HT-29 (cell line): ENCODE results near the gene VPS50. TPM values are rescaled to one million over a fixed set of nuclear protein-coding genes. Genes with fewer than 3 reads are reported as not detected.

Experiments
- DNase-seq: peaks from one replicate; pipeline ENCODE4 v3.0.0-alpha.2; 2015; ENCODE audit warnings: low spot score
- total RNA-seq: library from RNA; depleted of rRNA; stranded (reverse); fragments of >200 nt; shearing (Covaris generic); gene quantifications from 2 replicates; pipeline ENCODE4 v1.2.3, GENCODE V29; 2014; rRNA removed

The VPS50 gene, protein sequence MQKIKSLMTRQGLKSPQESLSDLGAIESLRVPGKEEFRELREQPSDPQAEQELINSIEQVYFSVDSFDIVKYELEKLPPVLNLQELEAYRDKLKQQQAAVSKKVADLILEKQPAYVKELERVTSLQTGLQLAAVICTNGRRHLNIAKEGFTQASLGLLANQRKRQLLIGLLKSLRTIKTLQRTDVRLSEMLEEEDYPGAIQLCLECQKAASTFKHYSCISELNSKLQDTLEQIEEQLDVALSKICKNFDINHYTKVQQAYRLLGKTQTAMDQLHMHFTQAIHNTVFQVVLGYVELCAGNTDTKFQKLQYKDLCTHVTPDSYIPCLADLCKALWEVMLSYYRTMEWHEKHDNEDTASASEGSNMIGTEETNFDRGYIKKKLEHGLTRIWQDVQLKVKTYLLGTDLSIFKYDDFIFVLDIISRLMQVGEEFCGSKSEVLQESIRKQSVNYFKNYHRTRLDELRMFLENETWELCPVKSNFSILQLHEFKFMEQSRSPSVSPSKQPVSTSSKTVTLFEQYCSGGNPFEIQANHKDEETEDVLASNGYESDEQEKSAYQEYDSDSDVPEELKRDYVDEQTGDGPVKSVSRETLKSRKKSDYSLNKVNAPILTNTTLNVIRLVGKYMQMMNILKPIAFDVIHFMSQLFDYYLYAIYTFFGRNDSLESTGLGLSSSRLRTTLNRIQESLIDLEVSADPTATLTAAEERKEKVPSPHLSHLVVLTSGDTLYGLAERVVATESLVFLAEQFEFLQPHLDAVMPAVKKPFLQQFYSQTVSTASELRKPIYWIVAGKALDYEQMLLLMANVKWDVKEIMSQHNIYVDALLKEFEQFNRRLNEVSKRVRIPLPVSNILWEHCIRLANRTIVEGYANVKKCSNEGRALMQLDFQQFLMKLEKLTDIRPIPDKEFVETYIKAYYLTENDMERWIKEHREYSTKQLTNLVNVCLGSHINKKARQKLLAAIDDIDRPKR
- 9.3 and 15.9 TPM in 2 replicates for total RNA-seq

DNA sequence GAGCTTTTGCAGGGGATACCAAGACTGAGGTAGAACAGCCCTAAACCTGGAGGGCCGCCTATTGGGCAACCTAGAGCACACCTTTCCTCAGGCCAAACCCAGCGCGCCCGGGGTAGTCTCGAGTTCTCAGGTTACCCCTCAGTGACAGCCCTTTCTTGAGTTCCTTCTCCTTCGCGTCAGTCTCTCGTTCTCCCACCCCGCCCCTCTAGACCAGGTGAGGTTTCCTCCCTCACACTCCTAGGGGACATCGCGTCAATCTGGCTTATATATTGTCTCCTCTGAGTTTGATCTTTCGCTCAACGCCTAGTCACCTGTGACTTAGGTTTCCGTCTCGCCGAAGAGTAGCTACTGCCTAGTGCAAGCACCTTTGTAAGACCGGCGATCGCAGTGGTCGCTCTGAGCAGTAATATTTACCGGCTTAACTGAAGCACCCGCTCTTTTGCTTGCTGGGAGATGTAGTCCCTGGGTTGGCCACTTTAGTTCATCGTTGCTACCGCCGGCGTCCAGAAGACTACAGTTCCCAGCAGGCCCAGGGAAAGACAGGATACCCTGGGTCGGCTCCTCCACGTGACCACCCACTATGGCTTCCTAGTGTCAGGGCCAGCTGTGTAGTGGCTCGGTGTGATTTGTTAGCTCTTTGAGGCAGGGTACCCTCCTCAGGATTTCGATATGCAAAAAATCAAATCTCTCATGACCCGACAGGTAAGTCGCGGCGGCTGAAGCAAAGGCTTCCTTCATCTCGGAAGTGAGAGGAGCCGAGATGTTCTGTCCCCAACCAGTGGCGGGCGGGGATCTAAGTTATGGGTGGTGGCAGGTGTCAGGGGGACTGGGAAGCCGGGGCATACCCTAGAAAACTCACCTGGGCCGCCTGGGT, at the start of gene VPS50:
TSS of gene VPS50 (plus strand) at position 568 of the 874 bp plus-strand sequence. CDS start at position 670, 102 bp downstream.
- peak; percentile 97 for DNase-seq

DNA sequence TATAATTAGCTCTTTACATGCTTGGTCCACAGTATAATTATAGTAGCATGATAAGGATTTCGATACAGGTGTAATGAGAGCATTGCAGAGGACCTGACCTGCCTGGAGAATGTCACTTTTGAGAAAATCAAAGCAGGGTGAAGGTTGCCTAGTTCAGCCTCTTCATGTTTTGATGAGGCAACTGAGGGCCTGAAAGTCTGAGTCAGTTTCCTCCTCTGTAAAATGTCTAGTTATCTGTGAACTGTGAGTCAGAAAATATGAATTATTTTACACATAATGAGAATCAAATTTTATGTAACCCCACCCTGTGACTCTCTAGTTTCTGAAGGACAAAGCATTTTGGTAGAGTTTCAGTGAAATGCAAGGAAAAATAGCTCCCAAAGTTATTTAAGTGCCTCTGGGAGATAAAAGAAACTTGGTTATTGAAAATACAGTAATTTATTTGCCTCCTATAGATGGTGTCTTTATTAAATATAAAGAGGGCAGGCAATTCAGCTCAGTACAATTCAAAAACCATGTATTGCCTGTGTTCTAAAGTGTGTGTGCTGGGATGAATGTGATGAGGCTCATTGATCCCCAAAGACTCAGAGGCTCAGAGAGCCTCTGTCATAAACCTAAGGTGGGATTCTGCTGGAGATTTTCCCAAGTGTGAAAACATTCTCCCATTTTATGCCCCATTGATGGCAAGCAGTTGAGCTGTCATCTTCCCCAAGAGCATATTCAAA, 46.7 kb upstream of the VPS50 start:
- no peak for DNase-seq

DNA sequence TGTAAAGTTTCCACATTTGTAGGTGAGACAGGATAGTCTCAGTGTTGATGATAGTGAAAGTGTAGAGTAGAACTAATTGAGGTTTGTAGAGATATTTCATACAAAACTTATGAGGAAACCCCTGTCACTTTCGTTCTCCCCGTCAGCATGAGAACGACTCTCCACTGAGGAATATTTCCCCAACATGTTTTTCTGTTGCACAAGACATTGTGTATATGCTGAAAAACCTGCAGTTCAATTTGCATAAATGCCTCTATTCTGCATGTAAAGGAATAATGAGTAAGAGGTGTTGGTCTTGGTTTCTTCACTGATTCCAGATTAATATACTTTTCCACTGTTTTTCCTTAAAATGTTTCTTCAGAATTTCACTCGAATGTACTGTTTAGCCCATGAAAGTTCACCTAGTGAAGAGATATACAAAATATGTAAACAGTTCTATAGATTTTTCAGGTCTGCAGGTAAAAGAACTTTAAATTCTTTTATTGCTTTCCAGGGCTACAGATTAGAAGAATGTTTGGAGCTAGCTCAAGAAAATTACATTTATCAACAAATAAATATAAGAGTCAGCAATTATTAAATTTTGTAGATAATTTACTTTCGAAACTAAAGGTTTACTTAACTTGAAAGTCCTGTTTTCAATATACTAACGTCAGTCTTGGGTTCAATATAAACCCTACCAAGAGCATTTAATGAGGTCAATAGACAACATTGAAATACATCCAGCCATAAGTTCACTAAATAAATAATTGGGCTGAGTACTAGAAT, 43.1 kb upstream of the VPS50 start:
- no peak for DNase-seq

DNA sequence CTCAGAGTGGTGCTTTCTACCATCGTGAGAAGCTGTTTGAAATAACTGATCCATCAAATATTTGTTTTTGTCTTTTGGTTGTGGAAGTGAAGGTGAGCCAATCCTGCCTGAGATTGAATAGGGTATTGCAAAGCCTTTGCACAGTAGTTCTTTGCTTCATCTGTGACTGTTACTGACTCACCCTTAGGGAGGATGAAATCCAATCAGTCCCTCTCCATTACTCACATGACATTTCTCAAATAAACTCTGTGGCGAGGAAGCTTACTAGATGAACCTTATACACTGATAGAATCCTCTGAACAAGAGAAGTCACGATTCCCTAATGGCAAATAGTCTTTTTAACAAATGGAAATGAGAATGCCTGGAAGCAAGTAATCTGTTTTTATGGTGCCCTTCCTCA, 37.8 kb upstream of the VPS50 start:
- DNase-seq, result no peak

DNA sequence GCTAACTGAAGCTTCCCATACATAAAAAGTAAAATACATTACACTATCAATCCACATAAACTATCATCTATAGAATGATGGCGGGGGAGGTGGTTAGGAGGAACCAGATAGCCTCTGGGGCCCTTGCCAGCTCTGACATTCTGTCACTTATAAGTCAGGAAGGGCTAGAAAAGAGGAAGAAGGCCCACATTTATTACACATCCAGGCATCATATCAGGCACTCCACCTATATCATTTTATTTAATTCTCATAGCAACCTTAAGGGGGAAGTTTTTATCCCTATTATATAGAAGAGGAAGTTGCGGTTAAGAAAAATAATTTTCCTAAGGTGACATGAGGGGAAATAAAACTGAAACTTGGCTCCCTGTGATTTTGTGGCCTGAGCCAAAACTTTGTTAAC, 35.8 kb upstream of the VPS50 start:
- no peak for DNase-seq

DNA sequence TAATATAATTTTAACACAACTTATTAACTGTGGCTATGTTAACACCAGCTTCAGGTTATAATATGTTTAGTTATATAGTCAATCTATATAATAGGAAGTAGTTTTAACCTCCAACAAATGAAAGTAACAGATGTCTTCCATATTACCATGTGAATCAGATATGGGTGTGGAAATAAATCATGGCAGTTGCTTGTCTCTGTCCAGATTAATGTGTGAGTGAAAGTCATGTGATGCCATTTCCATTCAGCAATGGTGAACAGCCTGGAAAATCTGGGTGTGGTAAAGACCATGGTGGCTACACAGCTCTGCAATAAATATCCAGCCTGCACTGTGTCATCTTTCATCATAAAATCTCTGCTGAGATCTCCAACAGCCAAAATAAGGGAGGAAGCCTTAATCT, 33.7 kb upstream of the VPS50 start:
- no peak for DNase-seq

DNA sequence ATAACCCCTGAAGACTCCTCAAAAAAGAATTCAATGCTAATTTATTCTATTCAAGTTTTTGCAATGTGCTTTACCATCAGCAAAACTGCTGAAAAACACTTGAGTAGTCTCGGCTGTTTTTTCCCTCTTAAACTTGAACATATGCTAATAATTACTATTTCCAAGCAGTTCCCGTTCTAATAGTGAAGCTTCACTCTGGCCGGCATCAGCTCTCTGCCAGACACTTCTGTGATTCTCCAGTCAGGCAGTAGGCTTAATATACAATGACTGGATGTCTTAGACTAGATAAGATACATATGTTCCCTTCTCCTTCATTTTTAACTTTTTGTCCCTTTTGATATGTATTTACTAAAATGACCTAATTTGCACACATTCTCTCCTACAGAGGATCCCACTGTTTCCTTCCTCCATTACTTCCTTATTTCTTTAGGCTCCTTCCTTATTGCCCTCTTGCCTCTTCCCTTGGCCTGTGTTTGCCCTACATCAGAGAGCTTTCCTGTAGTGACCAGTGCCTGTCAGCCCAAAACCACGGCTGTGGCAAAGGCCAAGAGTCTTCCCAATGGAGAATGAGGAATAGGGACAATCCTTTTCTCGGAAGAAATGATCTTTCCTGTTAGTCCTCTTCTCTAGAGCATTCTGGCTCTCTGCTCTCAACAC, 29.4 kb upstream of the VPS50 start:
- DNase-seq, result no peak

DNA sequence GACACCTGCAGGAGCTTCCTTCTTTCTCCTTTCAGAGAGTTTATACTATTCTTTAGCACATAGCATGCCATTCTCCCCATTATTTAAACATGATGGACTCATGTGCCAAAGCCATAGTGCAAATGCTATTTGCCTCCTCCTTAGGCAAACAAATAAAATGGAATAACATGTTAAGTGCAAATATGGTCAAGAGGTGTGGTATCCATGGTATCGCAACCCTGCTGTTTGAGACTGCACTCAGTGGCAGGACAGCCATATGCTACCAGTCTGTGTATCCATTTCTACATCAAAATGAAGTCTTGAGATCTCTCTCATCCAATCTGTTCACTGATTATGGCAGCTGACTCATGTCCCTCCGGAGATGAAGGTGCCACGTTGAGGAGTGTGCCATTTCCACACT, 28.7 kb upstream of the VPS50 start:
- DNase-seq, result peak; percentile 26

DNA sequence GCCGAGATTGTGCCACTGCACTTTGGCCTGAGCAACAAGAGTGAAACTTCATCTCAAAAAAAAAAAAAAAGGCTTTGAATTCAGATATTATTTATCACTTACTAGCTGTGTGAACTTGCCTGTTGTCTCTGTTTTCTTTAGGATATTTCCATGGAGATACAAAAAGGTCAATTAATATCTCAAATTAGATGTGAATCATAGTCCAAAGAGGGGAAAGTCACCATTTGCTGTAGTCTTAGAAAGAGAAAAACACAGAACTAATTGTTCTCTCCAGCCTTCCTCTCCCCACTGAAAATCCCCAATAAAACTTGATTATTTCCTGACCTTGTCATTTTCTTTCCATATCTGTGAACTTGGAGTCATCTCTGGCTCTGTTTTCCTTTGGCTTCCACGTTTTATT, 27.1 kb upstream of the VPS50 start:
- DNase-seq, result no peak

DNA sequence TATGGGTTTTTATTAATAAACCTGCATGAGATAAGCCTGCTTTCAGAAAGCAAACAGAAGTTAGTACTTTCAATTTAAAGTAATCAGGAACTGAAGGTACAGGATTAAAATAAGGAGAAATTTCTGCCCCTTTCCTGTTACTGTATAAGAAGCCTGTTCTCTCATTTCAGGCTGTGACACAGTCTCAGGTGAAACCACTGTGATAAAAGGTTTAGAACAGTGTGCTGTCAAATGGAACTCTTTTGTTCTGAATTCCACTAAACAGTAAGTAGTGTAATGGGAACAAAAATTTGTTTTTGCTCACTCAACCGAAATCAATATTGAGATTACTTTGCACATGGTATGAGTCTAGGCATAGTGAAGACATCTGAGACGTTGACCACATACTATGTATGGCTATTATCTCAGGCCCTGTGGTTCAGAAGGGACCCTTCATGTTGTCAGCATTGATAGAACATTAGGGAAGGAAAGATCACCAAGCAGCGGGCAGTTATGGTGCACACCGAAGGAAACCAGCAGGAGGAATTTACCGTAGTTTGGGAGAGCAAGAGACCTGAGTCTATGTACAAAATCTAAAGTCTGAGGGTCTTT, 20.8 kb upstream of the VPS50 start:
- no peak for DNase-seq

DNA sequence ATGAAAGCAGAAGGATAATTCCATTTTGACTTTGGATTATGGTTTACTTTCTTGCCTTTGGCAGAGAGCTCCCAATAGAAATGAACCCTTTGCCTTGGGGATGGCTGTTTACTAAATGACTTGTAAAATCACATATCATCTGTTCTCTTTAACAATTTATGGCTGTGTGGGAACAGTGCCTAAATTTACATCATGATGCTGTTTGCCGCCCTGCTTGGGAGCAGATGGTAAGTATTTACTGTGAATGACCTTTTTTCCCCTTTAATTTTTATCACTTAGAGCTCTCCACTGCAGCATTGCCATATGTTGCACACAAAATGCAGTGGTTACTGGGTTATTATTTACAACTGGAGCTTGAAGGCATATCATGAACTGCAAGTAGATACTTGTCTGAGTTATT, 19.3 kb upstream of the VPS50 start:
- no peak for DNase-seq

DNA sequence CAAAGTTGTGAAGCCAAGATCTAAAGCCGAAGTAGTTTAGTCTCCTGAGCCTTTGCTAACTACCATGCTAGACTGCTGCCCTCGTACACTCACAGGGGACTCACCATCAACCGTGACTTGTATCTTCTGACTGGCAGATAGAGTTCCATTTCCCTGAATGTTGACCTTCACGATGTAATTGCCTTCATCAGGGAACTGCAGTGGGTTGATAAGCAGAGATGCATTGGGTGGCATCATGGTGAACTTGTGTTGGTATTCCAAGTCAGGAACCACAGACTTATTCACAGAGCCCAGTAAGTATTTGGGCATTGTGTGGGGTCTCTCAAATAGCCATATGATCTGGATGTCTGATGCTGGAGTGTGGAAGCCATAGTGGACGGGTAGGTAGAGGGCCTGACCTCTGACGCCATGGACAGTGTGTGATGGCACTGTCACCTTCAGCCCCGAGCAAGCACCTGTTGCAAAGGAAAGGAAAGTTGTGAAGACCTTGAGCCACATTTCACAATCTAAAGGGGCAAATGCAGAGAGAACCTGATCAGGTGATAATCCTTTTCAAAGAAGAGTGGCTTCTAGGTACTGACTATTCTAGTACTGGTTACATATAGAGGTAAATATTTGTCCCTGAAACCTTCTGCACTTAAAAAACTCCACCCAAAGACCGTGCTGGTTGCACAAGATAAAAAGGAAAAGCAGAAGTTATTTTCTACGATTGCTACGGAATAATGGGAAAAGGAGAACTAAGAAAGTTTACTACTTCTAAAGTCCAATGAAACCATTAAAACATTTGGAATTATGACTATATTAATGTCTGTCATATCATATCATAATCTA, 13.0 kb upstream of the VPS50 start:
- no peak for DNase-seq

DNA sequence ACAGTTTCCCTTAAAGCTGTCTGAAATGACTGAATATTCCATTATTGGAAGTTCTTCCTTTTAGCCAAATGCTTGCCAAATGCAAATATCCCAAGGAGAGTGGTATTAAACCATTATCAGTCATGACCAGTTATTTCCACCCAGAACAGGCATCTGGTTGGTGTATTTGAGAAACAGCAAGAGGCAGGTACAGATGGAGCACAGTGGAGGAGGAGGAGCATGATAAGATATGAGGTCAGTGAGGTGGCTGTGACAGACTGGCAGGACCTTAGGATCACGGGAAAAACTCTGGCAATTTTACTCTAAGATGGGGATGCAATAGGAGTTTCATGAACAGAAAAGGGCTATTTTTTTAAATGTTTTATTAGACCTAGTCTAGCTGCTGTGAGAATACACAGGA, 12.3 kb upstream of the VPS50 start:
- DNase-seq, result no peak

DNA sequence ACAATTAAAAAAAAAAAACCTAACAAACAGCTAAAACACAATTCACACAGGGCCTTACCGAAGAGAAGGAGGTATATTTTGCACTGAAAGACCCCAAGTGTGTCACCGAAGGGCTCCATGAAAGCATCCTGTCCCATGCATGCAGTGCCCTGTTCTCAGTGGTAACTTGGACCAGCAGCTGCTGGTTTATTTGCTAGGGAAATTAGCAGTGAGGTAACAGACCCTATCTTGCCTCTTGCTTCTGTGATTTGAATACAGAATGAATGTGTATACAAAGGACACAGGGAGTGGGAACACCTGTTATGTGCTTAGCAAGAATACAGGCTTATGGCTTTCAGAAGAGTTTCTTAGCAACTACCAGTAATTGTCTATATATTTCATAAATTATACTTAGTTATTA, 5.9 kb upstream of the VPS50 start, which contains the start of gene HEPACAM2:
TSS of gene HEPACAM2 (minus strand) at position 160 of the 400 bp plus-strand sequence.
- no peak for DNase-seq

DNA sequence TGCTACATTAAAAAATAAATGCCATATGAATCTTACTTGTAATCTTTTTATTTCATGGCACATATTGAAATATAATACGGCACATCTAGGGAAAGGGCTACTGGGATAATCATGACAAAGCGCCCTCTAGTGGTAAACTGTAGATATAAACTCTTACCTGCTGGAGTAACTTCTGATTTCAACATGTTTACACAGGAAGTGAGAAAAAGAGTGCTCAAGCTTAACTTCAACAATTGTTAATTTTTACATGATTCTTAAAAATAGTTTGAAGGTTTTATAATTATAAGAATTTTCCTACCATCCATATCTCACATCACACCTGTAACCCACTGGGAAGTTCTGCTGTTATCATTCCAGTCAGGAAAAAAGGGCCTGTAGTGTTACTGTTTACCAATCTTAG, 3.9 kb upstream of the VPS50 start:
- peak; percentile 89 for DNase-seq

DNA sequence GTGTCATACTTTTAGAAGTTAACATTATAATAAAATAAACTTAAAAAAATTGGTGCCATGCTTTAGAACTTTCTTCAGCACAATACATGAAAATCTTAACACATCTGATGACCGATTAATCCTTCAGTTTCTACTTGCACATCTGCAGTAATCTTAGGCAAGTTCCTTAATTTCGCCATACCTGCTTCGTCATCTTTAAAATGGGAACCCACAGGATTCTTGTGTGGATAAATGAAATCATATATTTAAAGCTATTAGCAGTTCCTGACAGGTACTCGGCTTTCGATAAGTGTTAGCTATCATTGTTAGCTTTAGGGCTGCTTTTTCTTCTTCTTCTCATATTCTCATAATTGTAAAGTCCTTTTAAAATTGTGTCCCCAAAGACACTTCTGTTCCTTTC, 907 bp upstream of the VPS50 start:
- no peak for DNase-seq

DNA sequence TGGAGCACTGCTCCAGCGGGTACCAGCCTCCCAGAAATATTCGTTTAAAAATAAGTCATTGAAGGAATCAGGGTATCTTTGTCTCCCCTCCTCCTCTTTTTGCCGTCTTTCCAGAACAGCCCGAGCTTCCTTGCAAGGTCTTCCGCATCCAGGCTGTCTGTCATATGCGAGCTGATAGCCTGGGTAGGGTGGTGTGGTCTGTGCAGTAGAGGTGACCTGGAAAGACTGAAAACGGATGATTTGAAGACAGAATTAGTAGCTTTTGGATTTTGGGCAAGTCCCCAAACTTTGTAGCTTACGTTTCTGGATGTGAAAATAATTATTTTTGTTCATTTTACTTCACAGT, 480 bp downstream of the VPS50 start:
- no peak for DNase-seq

DNA sequence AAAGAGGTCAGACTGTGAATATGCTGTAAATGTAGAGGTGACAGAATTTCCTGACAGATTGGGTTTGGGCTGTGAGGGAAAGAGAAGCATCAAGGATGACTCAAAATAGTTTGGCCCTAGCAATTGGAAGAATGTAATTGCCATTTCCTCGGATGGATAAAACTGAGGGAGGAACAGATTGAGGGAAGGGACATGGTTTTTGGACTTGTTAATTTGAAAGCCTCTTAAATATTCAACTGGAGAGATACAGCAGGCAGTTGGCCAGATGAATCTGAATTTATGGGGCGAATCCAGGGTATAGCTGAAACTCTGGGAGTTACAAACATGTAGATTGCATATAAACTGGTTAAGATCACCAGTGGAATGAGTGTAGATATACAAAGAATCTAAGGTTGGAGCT, 3.4 kb downstream of the VPS50 start:
- DNase-seq, result no peak
